HG03442 (cell line): ENCODE results near the gene ARHGAP8.

Source experiments
- ATAC-seq: cut with Tn5 transposase; IDR thresholded peaks from one replicate; pipeline ENCODE4 v1.9.1; 2021; ENCODE audit warnings: mild to moderate bottlenecking, moderate library complexity; ENCODE audit not compliant: unreplicated experiment

Gene ARHGAP8

DNA sequence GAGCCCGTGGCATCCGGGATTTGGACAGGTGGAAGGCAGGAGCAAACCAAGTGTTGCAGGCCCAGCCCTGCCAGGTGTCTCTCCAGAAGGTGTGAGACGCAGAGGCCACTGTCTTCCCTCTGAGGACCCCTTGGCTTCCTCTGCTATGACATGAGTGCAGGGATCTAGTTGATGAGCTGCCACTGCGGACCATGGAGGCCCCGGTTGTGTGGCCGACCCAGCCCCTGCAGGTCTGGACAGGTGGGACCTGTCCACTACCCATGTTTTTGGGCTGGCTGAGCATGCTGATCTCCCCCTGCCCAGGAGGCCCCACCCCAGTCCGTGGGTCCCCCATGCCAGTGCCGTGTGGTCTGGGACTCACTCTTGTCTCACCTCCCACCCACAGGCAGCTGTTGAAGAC lies 27.5 kb upstream of the ARHGAP8 start:
- no peak for ATAC-seq

DNA sequence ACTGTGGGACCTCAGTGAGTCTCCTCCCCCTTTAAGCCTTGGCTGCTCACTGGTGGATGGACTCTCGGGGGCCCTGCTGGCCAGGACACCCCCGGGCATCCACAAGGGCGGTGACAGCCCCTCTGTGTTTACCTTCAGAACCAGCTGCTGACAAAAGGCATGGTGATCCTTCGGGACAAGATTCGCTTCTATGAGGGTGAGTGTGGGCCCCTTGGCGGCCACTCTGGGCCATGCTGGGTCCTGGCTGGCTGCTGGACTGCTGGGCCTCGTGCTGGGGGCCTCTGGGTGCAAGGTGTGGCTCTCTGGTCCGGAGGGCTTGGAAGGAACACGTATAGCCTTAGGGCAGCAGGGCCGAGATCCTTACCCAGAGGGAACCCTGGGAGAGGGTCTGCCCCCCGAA lies 25.9 kb upstream of the ARHGAP8 start:
- ATAC-seq: no peak

DNA sequence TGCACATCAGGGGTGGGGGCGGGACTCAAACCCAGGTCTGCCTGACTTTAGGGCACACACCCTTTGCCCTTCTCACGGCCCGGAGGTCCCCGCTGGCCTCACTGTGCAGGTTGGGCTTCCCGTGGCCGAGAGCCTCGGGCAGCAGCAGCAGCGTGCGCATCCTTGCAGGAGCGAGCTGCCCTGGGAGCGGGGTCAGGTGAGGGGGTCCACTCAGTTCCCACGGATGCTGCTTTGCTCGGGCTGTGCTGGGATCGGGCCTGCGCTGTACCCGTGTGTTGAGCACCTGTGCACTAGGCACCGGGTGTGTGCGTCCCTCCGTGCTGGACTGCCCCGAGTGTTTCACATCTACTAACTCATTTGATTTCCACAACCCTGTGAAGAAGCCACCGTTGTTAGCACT lies 25.2 kb upstream of the ARHGAP8 start:
- no peak for ATAC-seq

DNA sequence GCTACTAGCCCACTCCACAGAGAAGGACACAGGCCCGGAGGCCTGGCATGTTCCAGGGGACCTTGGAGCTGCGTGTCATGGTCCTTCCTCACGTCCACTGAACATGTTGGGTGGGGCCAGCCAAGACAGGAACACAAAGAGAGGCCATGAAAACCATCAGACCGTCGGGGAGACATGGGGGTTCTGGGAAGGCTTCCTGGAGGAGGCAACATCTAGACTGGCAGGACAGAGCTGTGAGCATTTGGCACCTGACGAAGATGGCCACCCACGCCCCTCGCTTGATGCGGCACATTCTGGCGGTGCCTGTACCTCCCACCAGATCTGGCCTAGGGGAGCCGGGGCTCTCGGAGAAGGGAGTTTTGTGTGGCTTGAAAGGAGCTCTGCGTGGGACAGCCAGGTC lies 24.7 kb upstream of the ARHGAP8 start:
- ATAC-seq: no peak

DNA sequence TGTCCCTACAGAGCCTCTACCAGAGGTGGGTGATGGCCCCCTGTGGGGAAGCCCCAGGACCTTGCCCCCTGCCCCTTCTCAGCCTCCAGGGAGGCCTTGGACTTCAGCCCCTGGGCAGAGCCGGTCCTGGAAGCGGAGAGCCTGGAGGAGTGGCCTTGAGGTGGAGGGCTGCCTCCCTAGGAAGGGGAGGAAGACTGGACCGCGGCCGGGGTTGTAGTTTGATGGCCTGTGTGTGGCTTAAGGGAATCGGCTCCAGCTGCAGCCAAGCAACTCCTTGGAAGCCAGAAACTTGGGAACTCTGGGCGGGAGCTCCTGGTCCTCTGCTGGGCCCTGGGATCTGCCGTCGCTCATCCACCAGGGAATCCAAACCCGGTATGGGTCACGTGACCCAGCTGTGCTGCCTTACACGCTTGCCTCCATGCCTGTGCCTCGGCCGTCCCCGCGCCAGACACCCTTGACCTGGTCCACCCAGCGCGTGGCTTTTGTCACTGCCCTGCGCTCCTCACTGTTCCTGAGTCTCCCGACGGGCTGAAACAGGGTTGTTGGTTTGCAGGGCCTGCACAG lies 23.5 kb upstream of the ARHGAP8 start:
- ATAC-seq: no peak

DNA sequence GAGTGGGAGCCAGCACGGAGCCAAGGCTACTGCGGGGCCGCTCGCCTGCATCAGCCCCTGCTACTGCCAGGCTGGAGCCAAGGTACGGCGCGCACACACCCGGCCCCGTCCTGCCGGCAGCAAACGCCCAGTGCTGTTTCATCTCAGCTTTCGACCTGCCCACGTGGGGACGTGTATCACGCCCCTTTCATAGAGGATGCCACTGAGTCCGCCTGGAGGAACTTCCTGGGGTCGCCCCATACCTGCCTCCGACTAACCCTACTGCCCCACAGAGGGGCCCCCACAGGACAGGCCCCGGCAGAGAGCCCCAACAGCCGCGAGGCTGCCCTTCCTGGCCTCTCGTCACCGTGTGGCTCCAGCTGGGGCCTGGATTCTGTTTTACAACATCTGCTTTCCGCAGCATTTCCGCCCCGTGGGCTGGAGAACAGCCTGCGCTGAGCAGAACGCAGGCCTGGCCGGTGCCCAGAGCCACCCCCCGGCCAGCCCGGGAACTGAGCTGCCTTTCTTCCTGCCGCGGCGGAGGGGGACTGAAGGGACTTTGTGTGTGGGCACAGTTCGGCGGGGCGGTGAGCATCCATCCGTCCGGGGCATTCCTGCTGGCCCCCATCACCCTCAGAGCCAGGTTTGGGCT lies 22.9 kb upstream of the ARHGAP8 start:
- no peak for ATAC-seq

DNA sequence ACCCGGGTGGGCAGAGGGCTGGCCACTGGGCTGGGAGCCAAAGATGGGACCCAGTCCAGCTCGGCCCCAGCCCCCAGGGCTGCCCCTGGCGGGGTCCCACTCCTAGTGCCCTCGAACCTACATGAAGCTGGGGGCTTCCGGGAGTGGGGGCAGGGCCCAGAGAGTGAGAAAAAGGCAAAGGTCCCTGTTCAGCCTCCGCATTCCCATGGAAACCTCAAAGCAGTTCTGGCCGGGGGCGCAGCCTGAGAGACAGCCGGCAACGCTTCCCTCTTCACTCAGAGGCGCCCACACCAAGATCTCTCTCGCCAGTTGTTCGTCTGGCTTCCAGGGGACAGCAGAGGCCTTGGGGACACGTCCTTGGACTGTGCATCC lies 22.4 kb upstream of the ARHGAP8 start:
- no peak for ATAC-seq

DNA sequence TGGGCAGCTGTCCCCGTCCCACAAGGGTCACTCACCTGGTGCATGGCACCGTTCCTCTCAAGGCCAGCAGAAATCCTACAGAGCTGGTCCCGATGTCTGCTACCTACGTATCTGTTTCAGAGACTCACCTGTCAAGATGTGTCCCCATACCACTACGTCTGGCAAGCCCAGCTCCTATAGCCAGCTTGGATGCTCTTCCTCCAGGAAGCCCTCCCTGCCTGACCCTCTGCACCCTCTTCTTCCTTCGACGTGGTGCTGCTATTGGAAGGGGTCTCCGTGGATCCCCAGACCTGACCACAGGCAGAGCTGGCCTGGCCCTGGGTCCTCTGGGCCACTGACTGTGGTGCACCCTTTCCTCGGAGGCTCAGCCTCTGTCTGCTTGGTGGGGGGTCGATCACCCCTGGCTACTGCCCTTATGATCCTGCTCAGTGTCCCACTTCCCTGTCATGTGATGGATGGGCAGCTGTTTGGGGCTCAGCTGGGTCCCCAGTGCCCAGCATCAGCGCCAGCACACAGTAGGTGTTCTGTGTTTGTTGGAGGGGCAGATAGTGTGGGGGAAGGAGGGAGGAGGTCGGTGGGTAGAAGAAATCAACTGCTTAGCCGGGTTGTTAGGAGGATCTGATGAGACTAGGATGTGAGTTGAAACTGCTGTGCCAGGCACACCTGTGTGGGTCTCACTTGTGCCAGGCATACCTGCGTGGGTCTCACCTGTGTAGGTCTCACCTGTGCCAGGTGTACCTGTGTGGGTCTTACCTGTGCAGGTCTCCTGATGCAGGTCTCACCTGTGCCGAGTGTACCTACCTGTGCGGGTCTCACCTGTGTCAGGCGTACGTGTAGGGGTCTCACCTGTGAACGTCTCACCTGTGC lies 21.7 kb upstream of the ARHGAP8 start:
- ATAC-seq: no peak

DNA sequence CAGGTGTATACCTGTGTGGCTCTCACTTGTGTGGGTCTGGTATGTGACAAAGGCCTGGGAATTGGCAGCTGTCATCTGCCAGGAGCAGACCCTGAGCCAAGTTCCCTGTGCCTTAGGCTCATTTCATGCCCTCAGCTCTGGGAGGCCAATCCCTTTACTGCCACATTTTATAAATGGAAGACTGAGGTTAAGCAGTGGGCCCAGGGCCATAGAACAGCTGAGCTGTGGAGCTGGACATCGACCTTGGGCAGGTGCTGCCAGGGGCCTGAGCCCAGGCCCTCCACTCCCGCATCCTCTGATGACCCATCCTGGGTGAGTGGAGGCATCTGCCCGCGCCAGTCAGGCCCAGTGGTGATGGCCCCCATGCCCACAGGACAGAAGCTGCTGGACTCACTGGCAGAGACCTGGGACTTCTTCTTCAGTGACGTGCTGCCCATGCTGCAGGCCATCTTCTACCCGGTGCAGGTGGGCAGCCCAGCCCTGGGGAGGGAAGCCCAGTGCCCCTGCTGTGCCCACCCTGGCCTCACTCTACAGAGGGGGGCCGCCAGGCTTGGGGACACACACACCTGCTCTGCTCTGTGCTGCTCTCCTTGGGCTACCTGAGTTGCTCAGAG lies 20.9 kb upstream of the ARHGAP8 start:
- ATAC-seq: no peak

DNA sequence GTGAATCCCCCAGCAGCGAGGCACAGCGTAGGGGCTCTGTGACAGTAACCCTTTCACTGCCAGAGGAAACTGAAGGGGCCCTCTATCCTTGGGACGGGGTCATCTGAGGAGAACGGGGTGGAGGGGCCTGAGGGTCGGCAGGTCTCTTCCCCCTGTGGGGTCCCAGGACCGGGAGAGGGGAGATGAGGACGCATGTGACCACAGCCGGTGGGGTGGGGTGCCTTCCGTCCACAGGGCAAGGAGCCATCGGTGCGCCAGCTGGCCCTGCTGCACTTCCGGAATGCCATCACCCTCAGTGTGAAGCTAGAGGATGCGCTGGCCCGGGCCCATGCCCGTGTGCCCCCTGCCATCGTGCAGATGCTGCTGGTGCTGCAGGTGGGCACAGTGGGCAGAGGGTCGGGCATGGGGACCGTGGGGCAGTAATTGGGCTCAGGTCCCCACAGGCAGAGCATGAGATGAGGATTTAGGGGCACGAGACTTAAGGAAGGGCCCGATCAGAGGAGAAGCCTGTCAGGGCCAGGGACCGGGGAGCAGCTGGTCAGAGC lies 20.3 kb upstream of the ARHGAP8 start:
- no peak for ATAC-seq

DNA sequence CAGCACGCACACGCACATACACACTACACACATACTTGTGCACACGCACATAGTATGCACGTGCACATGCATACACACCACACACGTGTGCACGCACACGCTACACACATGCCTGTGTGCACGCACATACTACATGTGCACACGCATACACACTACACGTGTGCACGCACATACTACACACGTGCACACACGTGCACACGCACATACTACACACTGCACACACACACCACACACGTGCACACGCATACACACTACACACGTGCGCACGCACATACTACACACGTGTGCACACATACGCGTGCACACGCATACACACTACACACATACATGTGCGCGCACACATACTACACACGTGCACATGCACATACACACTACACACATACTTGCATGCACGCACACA lies 19.7 kb upstream of the ARHGAP8 start:
- ATAC-seq: no peak

DNA sequence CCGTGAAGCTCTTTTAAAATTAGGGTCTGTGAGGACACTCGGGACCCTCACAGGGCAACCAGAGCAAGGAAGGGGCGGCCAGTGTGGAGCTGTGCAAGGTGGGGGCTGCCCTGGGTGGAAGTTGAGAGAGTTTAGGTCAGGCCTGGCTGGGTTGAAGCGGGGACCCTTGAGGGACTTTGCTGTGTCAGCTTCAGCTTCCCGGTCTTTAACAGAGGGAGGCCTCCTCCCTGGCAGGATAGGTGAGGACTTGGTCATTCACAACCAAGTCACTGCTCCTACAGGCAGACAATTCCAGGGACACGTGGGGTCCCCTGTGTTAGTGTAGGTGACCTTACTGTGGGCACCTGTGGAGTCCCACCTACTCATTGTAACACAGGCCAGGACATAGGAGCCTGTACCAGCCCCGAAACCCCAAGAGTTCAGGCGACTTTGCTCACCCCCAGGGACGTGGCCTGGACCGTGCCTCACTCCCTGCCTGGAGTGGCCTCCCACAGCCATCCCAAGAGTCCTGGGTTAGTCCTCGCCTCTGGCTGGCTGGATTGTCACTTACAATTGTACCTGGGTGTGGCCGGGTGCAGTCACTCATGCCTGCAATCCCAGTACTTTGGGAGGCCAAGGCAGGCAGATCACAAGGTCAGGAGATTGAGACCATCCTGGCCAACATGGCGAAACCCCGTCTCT lies 18.8 kb upstream of the ARHGAP8 start:
- no peak for ATAC-seq

DNA sequence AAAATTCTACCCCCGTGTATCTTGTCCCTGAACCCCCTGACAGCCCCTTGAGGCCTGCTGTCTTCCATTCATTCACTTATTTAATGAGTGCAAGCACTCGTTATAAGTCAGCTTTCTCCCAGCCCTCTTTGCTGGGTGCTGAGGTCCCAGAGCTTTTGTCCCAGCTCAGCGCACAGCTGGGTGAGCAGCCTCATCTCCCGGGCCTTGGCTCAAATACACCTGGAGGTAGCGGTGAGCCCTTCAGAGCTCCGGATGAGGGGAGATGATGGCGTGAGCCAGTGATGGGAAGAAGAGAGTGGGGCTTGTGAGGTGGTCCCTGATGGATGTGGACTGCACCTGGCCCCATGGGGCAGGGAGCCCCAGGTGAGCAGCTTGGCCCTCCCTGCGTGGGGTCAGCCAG lies 18.1 kb upstream of the ARHGAP8 start:
- no peak for ATAC-seq

DNA sequence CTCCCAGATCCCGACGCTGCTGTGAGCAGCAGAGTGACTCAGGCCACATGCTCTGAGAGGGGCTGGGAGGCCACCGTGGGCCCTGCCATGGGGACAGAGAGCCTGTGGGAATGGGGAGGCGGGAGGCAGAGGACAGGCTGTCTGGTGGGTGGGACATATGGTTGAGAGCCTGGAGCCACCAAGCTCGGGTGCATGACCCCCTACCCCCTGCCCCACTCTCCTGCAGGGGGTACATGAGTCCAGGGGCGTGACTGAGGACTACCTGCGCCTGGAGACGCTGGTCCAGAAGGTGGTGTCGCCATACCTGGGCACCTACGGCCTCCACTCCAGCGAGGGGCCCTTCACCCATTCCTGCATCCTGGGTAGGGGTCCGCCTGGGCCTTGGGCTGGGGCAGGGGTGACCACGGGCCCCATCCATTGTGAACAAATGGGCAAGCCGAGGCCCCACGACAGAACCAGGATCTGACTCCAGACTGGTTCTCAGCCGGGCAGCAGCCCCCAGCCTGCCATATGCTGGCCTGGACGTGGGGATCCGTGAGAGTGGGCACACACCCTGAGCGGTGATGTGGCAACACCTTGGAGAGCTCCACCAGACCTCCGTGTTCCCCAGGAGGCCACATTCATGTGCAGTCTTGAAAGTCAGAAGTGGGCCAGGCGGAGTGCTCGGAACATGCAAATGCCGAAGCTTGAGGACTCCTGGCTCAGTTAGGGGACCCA lies 17.4 kb upstream of the ARHGAP8 start:
- no peak for ATAC-seq

DNA sequence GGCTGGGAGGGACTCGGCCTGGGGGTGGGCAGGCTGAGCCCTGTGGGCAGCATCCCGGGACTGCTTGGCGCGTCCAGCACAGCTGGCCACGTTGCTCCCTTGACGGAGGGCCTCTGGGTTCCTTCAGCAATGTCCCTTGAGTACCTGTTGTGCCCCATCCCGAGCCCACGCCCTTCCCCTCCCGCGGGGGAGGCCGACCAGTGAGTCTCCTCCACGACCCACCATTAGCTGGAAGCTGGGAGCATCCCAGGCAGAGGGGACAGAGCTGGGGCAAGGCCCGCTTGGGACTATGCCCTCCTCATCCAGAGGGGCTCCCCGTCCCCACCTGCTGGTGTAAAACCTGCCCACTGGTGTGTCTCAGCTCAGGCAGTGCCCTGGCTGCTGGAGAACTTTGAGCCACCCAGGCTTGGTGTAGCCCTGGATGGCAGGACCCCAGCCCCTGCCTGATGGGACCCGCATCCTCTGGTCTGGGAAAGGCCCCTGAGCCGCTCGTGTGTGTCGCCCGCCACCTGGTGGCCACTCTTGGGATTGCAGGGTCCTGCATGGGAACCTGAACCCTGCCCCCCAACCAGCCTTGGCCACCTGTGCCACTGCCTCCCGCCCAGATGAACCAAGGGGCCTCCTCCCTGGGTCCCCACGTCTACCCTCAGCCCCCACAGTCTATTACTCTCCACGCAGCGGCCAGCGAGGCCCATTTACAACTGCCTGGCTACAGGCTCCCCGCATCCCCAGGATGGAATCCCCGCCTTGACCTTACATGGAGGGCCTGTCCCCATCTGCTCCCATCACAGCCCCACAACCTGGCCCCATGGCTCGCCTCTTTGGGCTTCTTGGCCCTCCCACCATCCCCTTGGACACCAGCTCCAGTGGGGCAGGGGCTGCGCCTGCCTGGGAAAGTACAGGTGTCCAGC lies 16.6 kb upstream of the ARHGAP8 start:
- no peak for ATAC-seq

DNA sequence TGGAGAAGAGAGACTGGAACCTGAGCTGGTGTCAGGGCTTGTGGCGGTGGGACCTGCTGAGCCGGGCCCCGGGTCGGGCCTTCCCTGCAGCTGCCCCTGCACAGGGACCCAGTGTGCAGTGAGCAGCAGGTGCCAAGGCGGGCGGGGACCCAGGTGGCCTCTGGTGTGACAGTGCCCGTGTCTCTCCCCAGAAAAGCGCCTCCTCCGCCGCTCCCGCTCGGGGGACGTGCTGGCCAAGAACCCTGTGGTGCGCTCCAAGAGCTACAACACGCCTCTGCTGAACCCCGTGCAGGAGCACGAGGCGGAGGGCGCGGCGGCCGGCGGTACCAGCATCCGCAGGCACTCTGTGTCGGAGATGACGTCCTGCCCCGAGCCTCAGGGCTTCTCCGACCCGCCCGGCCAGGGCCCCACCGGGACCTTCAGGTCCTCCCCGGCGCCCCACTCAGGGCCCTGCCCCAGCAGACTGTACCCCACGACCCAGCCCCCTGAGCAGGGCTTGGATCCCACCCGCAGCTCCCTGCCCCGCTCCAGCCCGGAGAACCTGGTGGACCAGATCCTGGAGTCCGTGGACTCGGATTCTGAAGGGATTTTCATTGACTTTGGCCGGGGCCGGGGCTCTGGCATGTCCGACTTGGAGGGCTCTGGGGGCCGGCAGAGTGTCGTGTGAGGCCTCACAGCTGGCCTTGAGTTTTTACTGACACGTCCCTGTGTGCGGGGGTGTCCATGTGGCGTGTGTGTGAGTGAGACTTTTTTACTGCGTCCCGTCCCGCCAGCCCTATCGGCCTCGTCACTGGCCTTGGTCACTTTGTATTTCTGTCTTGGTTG lies 15.6 kb upstream of the ARHGAP8 start:
- ATAC-seq: no peak

DNA sequence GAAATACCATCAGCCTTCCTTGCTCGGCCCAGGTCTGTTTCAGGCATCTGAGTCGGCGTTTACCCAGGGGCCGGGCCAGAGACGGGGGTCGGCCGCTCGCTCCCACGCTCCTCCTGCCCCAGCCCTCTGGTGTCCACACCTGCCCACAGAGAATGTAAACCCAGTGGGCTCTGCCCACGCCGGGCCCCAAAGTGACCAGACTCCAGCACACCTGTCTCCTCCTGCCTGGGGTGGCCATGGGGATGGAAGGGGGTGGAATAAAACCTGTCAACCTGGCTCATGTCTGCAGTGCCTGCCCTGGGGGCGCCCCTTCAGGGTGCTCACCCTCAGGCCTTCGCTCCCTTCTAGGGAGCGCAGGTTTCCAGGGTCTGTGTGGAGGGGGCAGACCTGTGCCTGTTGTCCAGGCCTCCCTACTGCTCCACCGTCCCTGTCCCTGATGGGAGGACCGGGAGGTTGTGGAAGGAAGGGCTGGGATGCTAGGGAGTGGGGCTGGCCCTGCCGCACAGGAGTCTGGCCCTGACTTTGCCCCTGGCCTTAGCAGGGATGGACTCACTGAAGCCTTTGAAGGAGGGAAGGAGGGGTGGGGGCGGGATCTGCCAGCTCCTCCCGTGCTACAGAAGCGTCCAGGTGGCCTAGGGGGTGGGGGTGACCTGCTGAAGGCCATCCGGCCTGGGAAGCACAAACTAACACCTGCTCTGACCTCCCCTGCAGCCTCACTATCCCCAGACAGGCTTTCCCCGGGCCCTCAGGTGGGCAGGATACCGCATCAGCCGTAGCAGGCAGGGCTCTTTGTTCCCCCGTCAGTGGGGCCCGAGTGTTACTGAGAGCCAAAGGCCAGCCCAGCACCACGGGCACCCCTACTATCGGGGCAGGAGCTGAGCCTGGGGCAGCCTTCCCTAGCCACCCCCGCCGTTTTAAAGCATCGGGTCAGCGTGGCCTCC lies 14.7 kb upstream of the ARHGAP8 start:
- ATAC-seq: no peak
